Measurements from ENCODE around the gene COX14.
"Not testable (repeated sequence)": the region's sequence is repeated elsewhere in the genome, so short reads cannot be mapped to it uniquely, and the experiment has no call there.

Gene COX14

DNA sequence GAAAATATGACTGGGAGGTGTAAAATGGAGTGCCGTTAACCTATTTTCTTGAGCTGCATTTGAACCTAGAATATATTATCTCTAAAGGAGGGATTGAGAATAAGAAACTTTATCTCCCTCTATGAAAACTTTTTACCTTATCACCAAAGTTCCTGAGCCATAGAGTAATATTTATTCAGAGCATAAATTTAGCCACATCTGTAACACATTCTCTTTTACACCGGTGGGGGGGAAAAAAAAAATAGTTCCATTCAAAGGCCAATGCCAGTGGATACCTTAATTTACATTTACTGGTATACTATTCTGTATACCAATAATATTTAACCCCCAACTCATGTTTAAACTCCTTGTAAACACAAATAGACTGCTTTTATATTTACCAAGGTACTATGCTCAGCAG lies 33.4 kb downstream of the COX14 start:
- POLR2A ChIA-PET = interaction anchor here (1.4 kb wide), 1 partner anchor 8 kb away, joined by 3 read pairs; no protein-coding TSS in a partner anchor
- no peak overlapping the region for H3K4me3 ChIP-seq (ENCODE audit: low read depth, low read length)
- CTCF ChIA-PET = interaction anchor here (0.8 to 2.6 kb wide), 4 partner anchors 8 to 106 kb away, joined by 3 to 19 read pairs (median 7); partner anchors contain the start of gene COX14
- TF ChIP-seq, protein P1, sequence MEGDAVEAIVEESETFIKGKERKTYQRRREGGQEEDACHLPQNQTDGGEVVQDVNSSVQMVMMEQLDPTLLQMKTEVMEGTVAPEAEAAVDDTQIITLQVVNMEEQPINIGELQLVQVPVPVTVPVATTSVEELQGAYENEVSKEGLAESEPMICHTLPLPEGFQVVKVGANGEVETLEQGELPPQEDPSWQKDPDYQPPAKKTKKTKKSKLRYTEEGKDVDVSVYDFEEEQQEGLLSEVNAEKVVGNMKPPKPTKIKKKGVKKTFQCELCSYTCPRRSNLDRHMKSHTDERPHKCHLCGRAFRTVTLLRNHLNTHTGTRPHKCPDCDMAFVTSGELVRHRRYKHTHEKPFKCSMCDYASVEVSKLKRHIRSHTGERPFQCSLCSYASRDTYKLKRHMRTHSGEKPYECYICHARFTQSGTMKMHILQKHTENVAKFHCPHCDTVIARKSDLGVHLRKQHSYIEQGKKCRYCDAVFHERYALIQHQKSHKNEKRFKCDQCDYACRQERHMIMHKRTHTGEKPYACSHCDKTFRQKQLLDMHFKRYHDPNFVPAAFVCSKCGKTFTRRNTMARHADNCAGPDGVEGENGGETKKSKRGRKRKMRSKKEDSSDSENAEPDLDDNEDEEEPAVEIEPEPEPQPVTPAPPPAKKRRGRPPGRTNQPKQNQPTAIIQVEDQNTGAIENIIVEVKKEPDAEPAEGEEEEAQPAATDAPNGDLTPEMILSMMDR (IDR thresholded peaks at IDR 0.05; ENCODE audit: insufficient read depth, low read length, missing control alignments) = no peak
- no peak for DNase-seq (ENCODE audit: low read depth, low spot score)

DNA sequence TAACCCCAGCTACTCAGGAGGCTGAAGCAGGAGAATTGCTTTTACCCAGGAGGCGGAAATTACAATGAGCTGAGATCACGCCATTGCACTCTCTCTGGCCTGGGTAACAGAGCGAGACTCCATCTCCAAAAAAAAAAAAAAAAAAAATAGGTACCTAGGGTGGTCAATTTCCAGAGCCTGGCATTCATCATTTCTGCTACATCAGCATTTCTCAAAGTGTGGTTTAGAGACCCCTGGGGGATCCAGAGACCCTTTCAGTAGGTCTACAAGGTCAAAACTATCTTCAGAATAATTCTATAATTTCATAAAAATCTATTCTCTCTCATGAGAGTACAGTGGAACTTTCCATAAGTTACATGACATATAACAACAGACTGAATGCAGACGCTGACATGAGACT lies 35.2 kb downstream of the COX14 start:
- POLR2A ChIA-PET = no interaction called here
- CTCF ChIA-PET = interaction anchor here (1.0 to 2.6 kb wide), 3 partner anchors 9 to 36 kb away, joined by 4 to 19 read pairs (median 7); partner anchors contain the start of gene COX14
- TF ChIP-seq, protein P1 (IDR thresholded peaks at IDR 0.05; ENCODE audit: insufficient read depth, low read length, missing control alignments) = no peak
- DNase-seq (ENCODE audit: low read depth, low spot score) = no peak
- no peak overlapping the region for H3K4me3 ChIP-seq (ENCODE audit: low read depth, low read length)

DNA sequence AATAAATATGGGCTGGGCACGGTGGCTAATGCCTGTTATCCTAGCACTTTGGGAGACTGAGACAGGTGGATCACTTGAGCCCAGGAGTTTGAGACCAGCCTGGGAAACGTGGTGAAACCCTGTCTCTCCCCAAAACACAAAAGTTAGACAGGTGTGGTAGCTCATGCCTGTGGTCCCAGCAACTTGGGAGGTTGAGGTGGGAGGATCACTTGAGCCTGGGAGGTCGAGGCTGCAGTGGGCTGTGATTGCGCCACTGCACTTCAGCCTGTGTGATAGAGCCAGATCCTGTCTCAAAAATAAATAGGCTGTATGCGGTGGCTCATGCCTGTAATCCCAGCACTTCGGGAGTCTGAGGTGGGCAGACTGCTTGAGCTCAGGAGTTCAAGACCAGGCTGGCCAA lies 36.0 kb downstream of the COX14 start:
- POLR2A ChIA-PET = interaction anchor here (1.0 kb wide), 1 partner anchor 19 kb away, joined by 3 read pairs; the partner anchor contains the start of gene CERS5

DNA sequence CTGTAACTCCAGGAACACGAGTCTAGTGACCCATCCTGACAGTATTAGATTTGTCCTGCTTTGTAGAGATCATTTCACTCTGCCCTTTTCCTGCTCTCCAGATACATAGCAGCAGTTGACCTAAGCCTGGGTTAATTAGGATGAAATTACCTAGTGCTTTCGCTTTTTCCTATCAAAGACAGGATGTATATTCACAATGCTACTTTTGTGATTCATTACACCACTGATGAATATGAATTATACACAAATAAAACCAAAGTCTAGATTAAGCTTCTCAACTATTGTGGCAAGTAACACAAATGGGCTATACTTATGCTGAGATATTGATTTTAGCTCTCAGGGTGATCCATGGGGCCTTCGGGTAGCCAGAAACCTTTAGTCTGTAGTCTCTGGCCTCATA lies 37.3 kb downstream of the COX14 start:
- TF ChIP-seq, protein P1 (IDR thresholded peaks at IDR 0.05; ENCODE audit: insufficient read depth, low read length, missing control alignments) = no peak
- no peak overlapping the region for H3K4me3 ChIP-seq (ENCODE audit: low read depth, low read length)
- no peak for DNase-seq (ENCODE audit: low read depth, low spot score)
- CTCF ChIA-PET = interaction anchor here (1.0 to 1.4 kb wide), 2 partner anchors 37 to 61 kb away, joined by 3 to 4 read pairs; partner anchors contain the start of gene COX14
- POLR2A ChIA-PET = interaction anchor here (0.8 kb wide), 1 partner anchor 134 kb away, joined by 3 read pairs; the partner anchor contains the start of gene LIMA1

More for the DNA sequence above, 36.0 kb downstream of the COX14 start:
- CTCF ChIA-PET = interaction anchor here (0.8 to 1.0 kb wide), 2 partner anchors 9 to 167 kb away, joined by 3 to 4 read pairs; no protein-coding TSS in a partner anchor
- H3K4me3 ChIP-seq (ENCODE audit: low read depth, low read length); DNase-seq (ENCODE audit: low read depth, low spot score): not testable (repeated sequence)

DNA sequence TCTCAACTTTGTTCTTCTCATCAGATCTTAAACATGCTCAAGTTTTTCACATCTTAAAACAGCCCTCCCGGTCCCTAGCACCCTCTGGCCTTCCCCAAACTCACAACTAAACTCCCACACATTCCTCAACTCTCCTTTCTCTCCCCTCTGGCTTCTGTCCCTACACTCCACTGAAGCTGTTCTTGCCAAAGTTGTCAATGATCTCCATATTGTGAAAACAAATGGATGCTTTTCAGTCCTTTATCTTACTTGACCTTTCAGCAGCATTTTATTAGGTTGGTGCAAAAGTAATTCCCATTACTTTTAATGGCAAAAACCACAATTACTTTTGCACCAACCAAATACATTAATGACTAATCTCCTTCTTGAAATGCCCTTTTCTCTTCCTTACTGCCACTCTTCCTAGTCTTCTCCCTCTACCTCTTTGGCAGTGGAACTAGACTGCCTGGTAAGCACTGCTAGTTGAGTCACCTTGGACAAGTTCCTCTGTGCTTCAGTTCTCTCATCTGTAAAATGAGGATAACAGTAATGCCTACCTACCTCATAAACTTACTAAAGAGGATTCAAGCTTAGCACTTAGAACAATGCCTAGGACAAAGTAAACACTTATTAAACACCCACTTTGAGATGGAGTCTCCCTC lies 39.1 kb downstream of the COX14 start:
- ChIA-PET POLR2A (no interaction called here), CTCF (interaction anchor here (0.6 to 4.5 kb wide), 2 partner anchors 25 to 160 kb away, joined by 3 to 23 read pairs; no protein-coding TSS in a partner anchor)
- no peak for DNase-seq (ENCODE audit: low read depth, low spot score)
- TF ChIP-seq, protein P1 (IDR thresholded peaks at IDR 0.05; ENCODE audit: insufficient read depth, low read length, missing control alignments) = no peak
- H3K4me3 ChIP-seq (ENCODE audit: low read depth, low read length) = no peak overlapping the region

DNA sequence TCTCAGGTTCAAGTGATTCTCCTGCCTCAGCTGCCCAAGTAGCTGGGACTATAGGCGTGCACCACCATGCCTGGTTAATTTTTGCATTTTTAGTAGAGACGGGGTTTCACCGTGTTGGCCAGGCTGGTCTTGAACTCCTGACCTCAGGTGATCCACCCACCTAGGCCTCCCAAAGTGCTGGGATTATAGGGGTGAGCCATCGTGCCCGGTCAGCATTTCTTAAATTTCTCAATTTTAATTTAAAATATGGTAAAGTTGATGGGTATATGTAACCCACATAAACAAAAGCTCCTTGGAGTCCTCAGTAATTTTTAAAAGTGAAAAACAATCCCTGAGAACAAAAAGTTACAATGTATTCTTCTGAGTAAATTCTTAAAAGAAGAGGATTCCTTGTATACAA lies 42.9 kb downstream of the COX14 start:
- not testable (repeated sequence) for H3K4me3 ChIP-seq (ENCODE audit: low read depth, low read length); DNase-seq (ENCODE audit: low read depth, low spot score)
- ChIA-PET POLR2A (interaction anchor here (0.6 kb wide), 1 partner anchor 43 kb away, joined by 3 read pairs; the partner anchor contains the start of gene COX14), CTCF (interaction anchor here (0.7 to 4.5 kb wide), 6 partner anchors 12 to 160 kb away, joined by 3 to 23 read pairs (median 5); partner anchors contain the start of genes CERS5 and COX14)

DNA sequence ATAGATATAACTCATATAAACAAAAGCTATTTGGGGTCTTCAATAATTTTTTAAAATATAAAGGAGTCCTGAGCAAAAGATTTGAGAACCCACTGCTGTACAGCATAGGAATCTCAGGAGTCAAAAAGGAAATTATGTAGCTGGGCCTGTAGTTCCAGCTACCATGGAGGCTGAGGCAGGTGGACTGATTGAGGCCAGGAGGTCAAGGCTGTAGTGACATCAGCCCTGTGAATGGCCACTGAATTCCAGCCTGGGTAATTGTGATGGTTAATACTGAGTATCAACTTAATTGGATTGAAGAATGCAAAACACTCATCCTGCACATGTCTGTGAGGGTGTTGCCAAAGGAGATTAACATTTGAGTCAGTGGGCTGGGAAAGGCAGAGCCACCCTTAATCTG lies 44.6 kb downstream of the COX14 start:
- DNase-seq (ENCODE audit: low read depth, low spot score) = no peak
- TF ChIP-seq, protein P1 (IDR thresholded peaks at IDR 0.05; ENCODE audit: insufficient read depth, low read length, missing control alignments) = no peak
- CTCF ChIA-PET = interaction anchor here (0.8 to 2.2 kb wide), 5 partner anchors 9 to 158 kb away, joined by 3 to 11 read pairs (median 5); partner anchors contain the start of genes CERS5 and COX14
- H3K4me3 ChIP-seq (ENCODE audit: low read depth, low read length) = no peak overlapping the region
- POLR2A ChIA-PET = interaction anchor here (1.1 kb wide), 1 partner anchor 10 kb away, joined by 6 read pairs; the partner anchor contains the start of gene CERS5

All from AG04449 (cell line).